Stimulated activated CD4-positive, alpha-beta T cell treated with anti-CD3 and anti-CD28 coated beads, Interleukin-2, amount 100 ng/mL, for 4 hours (primary cell): Measurements from ENCODE around the gene HECW1.
"Not testable (repeated sequence)": the region's sequence is repeated elsewhere in the genome, so short reads cannot be mapped to it uniquely, and the experiment has no call there.

ENCODE experiments used
- DNase-seq: peaks from one replicate; pipeline ENCODE4 v3.0.0-alpha.2; 2020; ENCODE audit warnings: low read depth

HECW1 gene

GRCh38 chr7:43210539-43210938 lies 98.1 kb downstream of the HECW1 start:
- not testable (repeated sequence) for DNase-seq

- DNase-seq = no peak
These were observed 98.8 kb downstream of the HECW1 start for GRCh38 chr7:43211286-43211685.

GRCh38 chr7:43211693-43212092 lies 99.2 kb downstream of the HECW1 start:
- DNase-seq = no peak

GRCh38 chr7:43212921-43213320 lies 100.5 kb downstream of the HECW1 start:
- no peak for DNase-seq

GRCh38 chr7:43215061-43215460 lies 102.6 kb downstream of the HECW1 start:
- no peak for DNase-seq

- DNase-seq = no peak
These were observed 104.6 kb downstream of the HECW1 start for GRCh38 chr7:43217055-43217454.

- not testable (repeated sequence) for DNase-seq
These were observed 106.5 kb downstream of the HECW1 start for GRCh38 chr7:43218901-43219300.

- no peak for DNase-seq
These were observed 107.8 kb downstream of the HECW1 start for GRCh38 chr7:43220250-43220649.

- no peak for DNase-seq
These were observed 108.3 kb downstream of the HECW1 start for GRCh38 chr7:43220742-43221141.

GRCh38 chr7:43229801-43230200 lies 117.4 kb downstream of the HECW1 start:
- DNase-seq = no peak

- no peak for DNase-seq
These were observed 119.9 kb downstream of the HECW1 start for GRCh38 chr7:43232366-43232765.

- no peak for DNase-seq
These were observed 121.6 kb downstream of the HECW1 start for GRCh38 chr7:43234073-43234472.

- no peak for DNase-seq
These were observed 122.5 kb downstream of the HECW1 start for GRCh38 chr7:43234968-43235367.

GRCh38 chr7:43240565-43240964 lies 128.1 kb downstream of the HECW1 start:
- no peak for DNase-seq

GRCh38 chr7:43242628-43243255 lies 130.3 kb downstream of the HECW1 start:
- no peak for DNase-seq

- no peak for DNase-seq
These were observed 131.8 kb downstream of the HECW1 start for GRCh38 chr7:43244232-43244631.

GRCh38 chr7:43244784-43245183 lies 132.3 kb downstream of the HECW1 start:
- DNase-seq = no peak

- no peak for DNase-seq
These were observed 135.3 kb downstream of the HECW1 start for GRCh38 chr7:43247757-43248156.

- DNase-seq = no peak
These were observed 136.1 kb downstream of the HECW1 start for GRCh38 chr7:43248553-43248952.

- no peak for DNase-seq
These were observed 136.7 kb downstream of the HECW1 start for GRCh38 chr7:43248961-43249822.

- no peak for DNase-seq
These were observed 137.3 kb downstream of the HECW1 start for GRCh38 chr7:43249823-43250145.

- peak; percentile 43 for DNase-seq
These were observed 148.8 kb downstream of the HECW1 start for GRCh38 chr7:43260980-43261878.

- no peak for DNase-seq
These were observed 152.7 kb downstream of the HECW1 start for GRCh38 chr7:43265139-43265538.
